Spinal cord (tissue), 10 donors: ENCODE measurements around the gene KRTAP9-2. TPM values are rescaled to one million over a fixed set of nuclear protein-coding genes. Genes with fewer than 3 reads are reported as not detected.
A peak's percentile ranks its signal among the peaks of the same experiment; 100 is the strongest.
"Not testable (repeated sequence)": the region's sequence is repeated elsewhere in the genome, so short reads cannot be mapped to it uniquely, and the experiment has no call there.

Source experiments
- DNase-seq, 6 donors: peaks; one replicate each; pipeline versions ENCODE4 v3.0.0 to v3.0.0-alpha.2; 2013 to 2015; ENCODE audit warnings: low spot score in 6 of 6, low read depth in 4 of 6
- H3K27ac ChIP-seq: one replicate; pipeline ENCODE4 v1.5.1; 2013; ENCODE audit warnings: low read depth, low read length, control low read depth
- H3K27me3 ChIP-seq: one replicate; pipeline ENCODE4 v1.6.1; 2013; ENCODE audit warnings: low read length; ENCODE audit not compliant: control insufficient read depth, insufficient read depth
- H3K36me3 ChIP-seq: one replicate; pipeline ENCODE4 v1.6.1; 2013; ENCODE audit warnings: low read length; ENCODE audit not compliant: control insufficient read depth, insufficient read depth
- H3K4me1 ChIP-seq: one replicate; pipeline ENCODE4 v1.6.1; 2013; ENCODE audit warnings: low read length; ENCODE audit not compliant: control insufficient read depth, insufficient read depth
- H3K4me3 ChIP-seq: one replicate; pipeline ENCODE4 v1.5.1; 2013; ENCODE audit warnings: low read depth, low read length, control low read depth
- H3K9me3 ChIP-seq: one replicate; pipeline ENCODE4 v1.6.1; 2013; ENCODE audit warnings: low read length; ENCODE audit not compliant: control insufficient read depth, insufficient read depth
- WGBS: methylation state at CpG from one replicate; pipeline ENCODE4 v1.1.5; 2013; ENCODE audit warnings: missing lambda C conversion rate; ENCODE audit not compliant: insufficient coverage; 5-methylcytosine and 5-hydroxymethylcytosine counted together
- polyA plus RNA-seq, 2 donors: library from polyadenylated mRNA; unstranded; fragments of 120-200 nt; gene quantifications; one replicate each; pipeline ENCODE4 v1.2.1, GENCODE V29; 2013; ENCODE audit not compliant: insufficient read length in 2 of 2
- total RNA-seq, 2 donors: library from RNA; depleted of rRNA in 1 of 2; stranded (reverse); fragments of 120-200 nt in 1 of 2; fragments of >200 nt in 1 of 2; gene quantifications; one replicate each; pipeline versions ENCODE4 v1.2.3 to v1.2.4, GENCODE V29; 2013 to 2014
- donor health status: healthy.

KRTAP9-2 gene
- total and polyA plus RNA-seq, 4 donors: not detected

GRCh38 chr17:41258406-41258805 lies 32.0 kb downstream of the KRTAP9-2 start:
- Histone ChIP-seq H3K9me3 (no peaks in the 10 kb centered on the region), H3K4me3 (no peak overlapping the region), H3K36me3 (no peaks in the 10 kb centered on the region), H3K27me3 (no peaks in the 10 kb centered on the region), H3K4me1 (no peaks in the 10 kb centered on the region), H3K27ac (no peak overlapping the region)
- peak in 1 of 6 donors; percentile 0 for DNase-seq

- no peaks in the 10 kb centered on the region for H3K36me3 ChIP-seq
- 100% methylated on average over 1 of the region's 2 CpGs for WGBS
- no peak overlapping the region for H3K4me3 ChIP-seq
- DNase-seq: peak in 1 of 6 donors; percentile 0
- H3K9me3 ChIP-seq: no peaks in the 10 kb centered on the region
- H3K27me3 ChIP-seq: no peaks in the 10 kb centered on the region
- no peak overlapping the region for H3K27ac ChIP-seq
- H3K4me1 ChIP-seq: no peaks in the 10 kb centered on the region
Measured at GRCh38 chr17:41263212-41263611, 36.8 kb downstream of the KRTAP9-2 start.

GRCh38 chr17:41264599-41264998 lies 38.2 kb downstream of the KRTAP9-2 start:
- H3K9me3 ChIP-seq: no peaks in the 10 kb centered on the region

GRCh38 chr17:41265078-41265477 lies 38.6 kb downstream of the KRTAP9-2 start, which contains the start of gene KRTAP9-6:
TSS of gene KRTAP9-6 (plus strand) at chr17:41265378. CDS start at chr17:41265378, 0 bp downstream.
- H3K4me3 ChIP-seq: no peak within 1 kb of the TSS
- H3K36me3 ChIP-seq: no peaks in the 10 kb centered on the region
- WGBS: no CpG with 5 or more reads among the region's 2 CpGs

More at GRCh38 chr17:41264599-41264998, 38.2 kb downstream of the KRTAP9-2 start:
- DNase-seq: peak in 1 of 6 donors; percentile 0
- no peak overlapping the region for H3K4me3 ChIP-seq
- H3K27me3 ChIP-seq: no peaks in the 10 kb centered on the region
- H3K27ac ChIP-seq: no peak overlapping the region
- no CpG with 5 or more reads among the region's 3 CpGs for WGBS
- no peaks in the 10 kb centered on the region for H3K36me3 ChIP-seq
- no peaks in the 10 kb centered on the region for H3K4me1 ChIP-seq

GRCh38 chr17:41267711-41268110 lies 41.3 kb downstream of the KRTAP9-2 start:
- Histone ChIP-seq H3K4me3 (no peak overlapping the region), H3K36me3 (no peaks in the 10 kb centered on the region), H3K27ac (no peak overlapping the region), H3K4me1 (no peaks in the 10 kb centered on the region), H3K9me3 (no peaks in the 10 kb centered on the region), H3K27me3 (no peaks in the 10 kb centered on the region)
- no peak for DNase-seq
- WGBS: 100% methylated on average over 2 of the region's 3 CpGs

More at GRCh38 chr17:41265078-41265477, 38.6 kb downstream of the KRTAP9-2 start, which contains the start of gene KRTAP9-6:
- Histone ChIP-seq H3K27ac (no peak within 1 kb of the TSS), H3K9me3 (no peaks in the 10 kb centered on the region), H3K27me3 (no peaks in the 10 kb centered on the region), H3K4me1 (no peaks in the 10 kb centered on the region)
- DNase-seq: peak in 1 of 6 donors; percentile 0

- not testable (repeated sequence) for H3K36me3 ChIP-seq, H3K4me3 ChIP-seq, DNase-seq, H3K27ac ChIP-seq, H3K9me3 ChIP-seq, H3K4me1 ChIP-seq, H3K27me3 ChIP-seq
- 62% methylated on average over 1 of the region's 1 CpG for WGBS
Measured at GRCh38 chr17:41271323-41271722, 44.9 kb downstream of the KRTAP9-2 start.

GRCh38 chr17:41271858-41272257 lies 45.4 kb downstream of the KRTAP9-2 start:
- no peak for DNase-seq
- Histone ChIP-seq H3K9me3 (no peaks in the 10 kb centered on the region), H3K27ac (no peak overlapping the region), H3K36me3 (no peaks in the 10 kb centered on the region), H3K4me1 (no peaks in the 10 kb centered on the region), H3K27me3 (no peaks in the 10 kb centered on the region), H3K4me3 (no peak overlapping the region)
- WGBS: 80% methylated on average over 1 of the region's 1 CpG

- not testable (repeated sequence) for H3K27ac ChIP-seq, H3K4me3 ChIP-seq, H3K36me3 ChIP-seq, H3K4me1 ChIP-seq, H3K9me3 ChIP-seq, DNase-seq, H3K27me3 ChIP-seq
- 81% methylated on average over 3 of the region's 3 CpGs for WGBS
Measured at GRCh38 chr17:41275648-41276190, 49.3 kb downstream of the KRTAP9-2 start, which contains the start of gene KRTAP9-7. TSS of gene KRTAP9-7 (plus strand) at chr17:41275698. CDS start at chr17:41275698, 0 bp downstream.
